ENCODE measurements around the gene SMG6.
A peak's percentile ranks its signal among the peaks of the same experiment; 100 is the strongest.
"Not testable (repeated sequence)": the region's sequence is repeated elsewhere in the genome, so short reads cannot be mapped to it uniquely, and the experiment has no call there.

Gene SMG6

DNA sequence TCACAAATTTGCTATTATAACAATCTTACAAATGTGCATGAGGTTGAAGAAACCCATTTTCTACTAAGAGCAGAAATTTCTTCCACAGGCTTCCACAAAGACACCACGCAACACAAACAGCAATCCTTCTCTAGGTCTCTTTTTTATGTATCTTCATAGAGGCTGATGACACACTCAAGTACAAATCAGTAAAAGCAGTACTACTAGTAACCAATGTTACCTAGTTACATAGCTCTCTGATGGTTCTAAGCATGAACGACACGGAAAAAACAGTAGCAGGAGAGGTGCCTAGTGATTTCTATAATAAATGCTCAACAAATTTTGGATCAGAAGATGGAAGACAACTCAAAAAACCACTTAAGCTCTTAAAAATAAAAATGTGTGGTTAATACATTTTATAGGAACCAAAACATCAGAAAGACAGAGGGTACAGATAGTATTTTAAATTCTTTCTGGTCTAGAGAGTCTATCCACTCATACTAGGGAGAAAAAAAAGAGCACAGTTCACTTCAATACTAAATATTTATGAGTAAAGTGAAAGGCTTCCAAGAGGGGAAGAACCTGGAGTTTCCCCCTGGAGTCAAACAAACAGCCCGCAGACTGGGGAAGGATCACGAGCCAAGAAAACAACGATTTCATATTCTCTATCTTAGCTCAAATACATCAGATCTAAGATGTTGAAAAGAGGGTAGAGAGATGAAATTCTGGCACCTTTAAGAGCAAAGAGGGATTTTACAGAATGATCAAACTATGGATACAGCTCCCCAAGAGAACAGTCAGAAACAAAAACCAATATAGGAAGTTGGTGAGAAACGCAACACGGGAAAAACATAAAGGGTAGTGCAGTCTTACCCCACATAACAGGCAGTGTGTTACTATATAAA, 40.2 kb downstream of the SMG6 start:
- no peak for DNase-seq (ENCODE audit: low read depth)

DNA sequence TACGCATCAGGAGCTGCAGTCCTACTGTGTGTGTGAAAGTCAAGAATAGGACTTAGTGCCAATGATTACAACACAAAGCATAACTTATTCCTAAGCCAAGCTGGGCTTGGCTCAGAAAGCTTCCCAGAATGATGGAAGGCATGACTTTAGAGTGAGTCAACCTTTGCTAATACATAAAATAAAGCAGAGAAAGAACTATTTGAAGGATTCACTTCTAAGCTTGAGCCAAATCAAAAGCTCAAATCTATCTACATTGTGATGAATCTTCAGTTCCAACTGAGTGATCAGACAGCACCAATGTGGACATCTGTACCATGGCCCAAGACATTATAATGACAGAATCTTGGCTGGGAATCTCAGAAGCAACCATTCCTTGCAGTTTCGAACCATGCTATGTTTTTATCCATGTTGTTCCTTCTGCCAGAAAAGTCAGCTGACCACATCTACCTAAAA, 41.4 kb downstream of the SMG6 start:
- DNase-seq (ENCODE audit: low read depth) = no peak

DNA sequence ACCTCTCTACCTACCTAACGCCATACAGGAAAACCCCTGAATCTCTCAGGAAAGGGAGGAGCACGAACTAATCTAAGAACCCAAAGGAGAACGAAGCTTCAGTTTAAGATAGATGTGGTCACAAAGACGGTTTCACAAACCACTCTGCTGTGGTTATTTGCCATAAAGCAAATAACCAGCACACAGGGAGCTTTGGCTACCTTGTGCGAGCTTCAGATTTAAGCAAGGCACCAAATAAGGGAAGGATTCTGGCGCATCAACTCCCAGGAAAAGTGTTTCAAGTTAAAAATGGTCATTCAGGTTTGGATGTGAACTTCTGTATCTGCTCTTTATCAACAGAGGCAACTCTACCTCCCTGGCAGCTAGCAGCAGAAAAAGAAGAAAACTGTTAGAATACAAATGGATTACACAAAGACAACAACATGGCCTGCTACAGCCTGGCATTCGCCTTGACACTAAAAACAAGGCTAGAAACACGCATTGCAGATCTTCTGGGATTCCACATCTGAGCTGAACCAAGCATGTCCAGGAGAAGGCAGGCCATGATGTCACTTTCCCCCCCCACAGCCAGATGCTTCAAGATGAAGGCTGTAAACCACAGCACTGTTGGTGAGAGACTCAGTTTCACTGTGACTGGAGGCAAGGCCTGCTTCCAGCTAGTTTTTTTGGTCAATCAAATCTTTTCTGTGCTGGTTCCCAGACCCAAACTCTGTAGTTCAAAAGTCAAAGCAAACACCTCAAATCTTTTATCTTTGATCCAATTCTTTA, 43.6 kb downstream of the SMG6 start:
- DNase-seq (ENCODE audit: low read depth) = no peak

DNA sequence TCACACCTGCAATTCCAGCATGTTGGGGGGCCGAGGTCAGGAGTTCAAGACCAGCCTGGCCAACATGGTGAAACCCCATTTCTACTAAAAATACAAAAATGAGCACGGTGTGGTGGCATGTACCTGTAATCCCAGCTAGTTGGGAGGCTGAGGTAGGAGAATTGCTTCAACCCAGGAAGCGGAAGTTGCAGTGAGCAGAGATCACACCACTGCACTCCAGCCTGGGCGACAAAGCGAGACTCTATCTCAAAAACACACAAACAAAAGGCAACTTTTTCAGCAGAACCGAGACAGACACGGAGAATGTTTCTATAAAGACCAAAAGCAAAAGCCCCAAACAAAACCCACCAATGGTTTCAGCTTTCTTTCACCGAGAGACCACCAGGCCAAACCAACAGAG, 44.8 kb downstream of the SMG6 start:
- not testable (repeated sequence) for DNase-seq (ENCODE audit: low read depth)

DNA sequence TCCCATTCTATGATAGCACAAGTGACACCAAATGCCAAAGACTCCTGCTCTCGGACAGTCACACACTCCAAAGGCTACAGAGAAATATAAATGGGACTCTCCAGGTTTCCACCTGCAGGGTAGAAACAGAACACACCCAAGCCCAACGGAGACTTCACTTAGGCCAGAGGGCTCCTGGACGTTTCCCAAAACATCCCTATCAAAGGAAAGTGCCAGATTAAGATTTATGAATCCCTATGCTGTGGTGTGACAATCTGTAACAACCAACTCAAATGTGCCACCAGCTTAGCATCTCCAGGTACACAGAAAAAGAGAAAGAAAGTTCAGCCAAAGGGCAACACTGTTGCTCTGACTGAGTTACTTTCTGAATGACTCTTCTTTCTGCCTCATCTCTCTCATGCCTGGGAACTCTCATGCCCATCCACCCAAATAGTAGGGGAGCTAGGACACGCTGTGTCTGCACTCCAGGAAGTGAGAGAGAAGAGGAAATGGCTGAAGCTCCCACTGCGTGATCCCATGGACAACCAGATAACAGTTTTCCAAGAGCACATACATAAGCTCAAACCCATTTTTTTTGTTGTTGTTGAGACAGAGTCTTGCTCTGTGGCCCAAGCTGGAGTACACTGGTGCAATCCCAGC, 49.7 kb downstream of the SMG6 start:
- DNase-seq (ENCODE audit: low read depth) = no peak

DNA sequence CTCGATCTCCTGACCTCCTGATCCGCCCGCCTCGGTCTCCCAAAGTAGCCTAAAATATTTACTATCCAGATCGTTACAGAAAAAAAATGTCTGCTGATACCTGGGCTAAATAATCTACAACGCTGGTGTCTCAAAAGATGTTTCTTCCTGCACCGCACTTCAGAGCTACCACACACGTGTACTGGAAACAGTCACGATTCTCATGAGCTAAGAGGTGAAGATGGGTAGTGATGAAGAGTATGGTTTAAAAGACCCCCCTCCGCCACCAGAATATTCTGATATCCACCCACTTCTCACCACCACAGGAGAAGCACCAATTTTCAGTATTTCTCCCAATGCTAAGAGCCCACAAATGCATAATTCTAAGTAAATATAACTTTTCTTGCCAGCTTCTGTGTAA, 50.2 kb downstream of the SMG6 start:
- no peak for DNase-seq (ENCODE audit: low read depth)

- DNase-seq (ENCODE audit: low read depth) = no peak
These were observed 52.5 kb downstream of the SMG6 start for GRCh38 chr17:2251098-2251497.

GRCh38 chr17:2250140-2251095, 53.2 kb downstream of the SMG6 start:
- no peak for DNase-seq (ENCODE audit: low read depth)

GRCh38 chr17:2247005-2247404, 56.6 kb downstream of the SMG6 start:
- no peak for DNase-seq (ENCODE audit: low read depth)

DNA sequence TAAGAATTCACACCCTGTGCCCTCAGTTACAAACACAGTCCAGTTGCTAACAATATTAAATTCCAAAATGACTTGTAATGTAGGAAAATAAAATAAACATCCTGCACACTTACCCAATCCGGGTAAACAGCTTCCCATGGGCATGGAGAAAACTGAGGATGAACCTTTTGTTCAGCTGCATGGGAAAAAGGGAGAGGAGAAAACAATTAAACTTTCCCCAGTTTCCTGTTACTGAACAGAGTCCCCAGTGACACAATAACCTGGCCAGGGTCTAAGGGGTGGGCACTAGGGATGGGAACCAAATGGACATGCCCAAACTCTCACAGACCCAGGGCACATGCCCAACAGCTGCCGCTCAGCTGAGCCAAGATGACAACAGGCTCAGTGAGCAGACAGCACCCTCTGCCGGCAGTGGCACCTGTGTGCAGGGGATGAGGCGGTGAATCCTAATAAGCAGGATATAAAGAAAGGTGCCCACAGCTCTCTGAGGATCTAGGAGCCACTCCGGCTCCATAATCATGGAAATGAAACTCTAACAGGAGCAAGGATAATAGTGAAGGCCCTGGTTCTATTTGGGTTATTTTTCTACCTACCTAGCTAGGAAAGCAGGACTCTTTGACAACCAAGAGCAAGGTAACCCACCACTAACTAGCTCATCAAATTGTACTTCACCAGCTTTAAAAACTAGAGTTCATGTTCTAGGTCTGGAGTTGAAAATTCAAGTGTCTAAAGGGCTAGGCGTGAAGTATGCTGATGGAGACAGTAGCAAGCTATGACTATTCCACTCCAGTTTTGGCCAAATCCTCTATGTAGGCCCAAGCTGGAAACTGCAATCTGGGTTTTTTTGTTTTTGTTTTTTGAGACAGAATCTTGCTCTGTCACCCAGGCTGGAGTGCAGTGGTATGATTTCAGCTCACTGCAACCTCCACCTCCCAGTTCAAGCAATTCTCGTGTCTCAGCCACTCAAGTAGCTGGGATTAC, 58.8 kb downstream of the SMG6 start:
- peak; percentile 83 for DNase-seq (ENCODE audit: low read depth)

GRCh38 chr17:2243953-2244352, 59.6 kb downstream of the SMG6 start:
- DNase-seq (ENCODE audit: low read depth) = no peak

- no peak for DNase-seq (ENCODE audit: low read depth)
These were observed 61.8 kb downstream of the SMG6 start for GRCh38 chr17:2241823-2242222.

- no peak for DNase-seq (ENCODE audit: low read depth)
These were observed 63.0 kb downstream of the SMG6 start for GRCh38 chr17:2240541-2240940.

- DNase-seq (ENCODE audit: low read depth) = no peak
These were observed 63.6 kb downstream of the SMG6 start for GRCh38 chr17:2239882-2240430.

DNA sequence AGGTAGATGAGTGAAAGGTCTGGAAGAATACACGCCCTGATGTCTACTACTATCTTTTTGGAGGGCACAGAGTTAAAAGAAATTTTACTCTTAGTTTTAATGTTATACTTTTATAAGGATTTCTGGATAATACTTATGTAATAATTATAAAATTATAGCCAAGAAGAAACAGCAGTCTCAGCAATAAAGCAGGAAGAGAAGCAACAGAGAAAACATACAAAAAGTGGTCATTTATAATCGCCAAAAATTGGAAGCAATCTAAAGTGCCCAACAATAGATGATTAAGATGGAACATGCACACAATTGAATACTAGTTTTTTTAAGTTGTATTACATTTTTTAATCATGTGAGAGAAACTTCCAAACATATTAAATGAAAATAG, 64.4 kb downstream of the SMG6 start:
- no peak for DNase-seq (ENCODE audit: low read depth)

GRCh38 chr17:2238432-2239169, 65.0 kb downstream of the SMG6 start:
- DNase-seq (ENCODE audit: low read depth) = no peak

GRCh38 chr17:2237950-2238349, 65.6 kb downstream of the SMG6 start:
- DNase-seq (ENCODE audit: low read depth) = no peak

- no peak for DNase-seq (ENCODE audit: low read depth)
These were observed 66.1 kb downstream of the SMG6 start for GRCh38 chr17:2237521-2237921.

- no peak for DNase-seq (ENCODE audit: low read depth)
These were observed 67.7 kb downstream of the SMG6 start for GRCh38 chr17:2235792-2236366.
